IMR-90 (cell line): Measurements from ENCODE around the gene ZKSCAN7. TPM values are rescaled to one million over a fixed set of nuclear protein-coding genes. Genes with fewer than 3 reads are reported as not detected.

ENCODE experiments used
- ATAC-seq: fragments of 200-7000 bp; cut with Tn5 transposase; 2 replicates; pipeline ENCODE4 v1.9.1; 2020; ENCODE audit warnings: low read depth, mild to moderate bottlenecking, moderate library complexity
- BruUV-seq: library from RNA; stranded (reverse); fragments of 400-500 nt; replicated peaks from 2 replicates; lab custom pipeline; 2021; lab: Mats Ljungman, UMichigan
- CTCF ChIA-PET: fragments of 300-600 bp; formaldehyde crosslinking; extraction: SDS; loops from one replicate; lab custom pipeline; 2021; ENCODE audit warnings: antibody characterized with exemption; lab: Yijun Ruan, JAX
- POLR2A ChIA-PET: fragments of 300-600 bp; sonication (Branson Sonifier 250); formaldehyde crosslinking; loops from one replicate; lab custom pipeline; 2022; ENCODE audit warnings: antibody characterized with exemption; ENCODE audit not compliant: unreplicated experiment; lab: Charles Lee
- DNase-seq: peaks from one replicate; pipeline ENCODE4 v3.0.0; 2013
- H2AFZ ChIP-seq: replicated peaks from 2 replicates; pipeline ENCODE3; 2013; ENCODE audit warnings: low read length, mild to moderate bottlenecking; ENCODE audit not compliant: poor library complexity
- H2AK5ac ChIP-seq: 2 replicates; pipeline ENCODE4 v1.6.1; 2013; ENCODE audit warnings: low read depth, low read length, inconsistent platforms
- H2AK9ac ChIP-seq: replicated peaks from 2 replicates; pipeline ENCODE3; 2013; ENCODE audit warnings: mild to moderate bottlenecking, low read depth, low read length, moderate library complexity; ENCODE audit not compliant: poor library complexity
- H2BK120ac ChIP-seq: 2 replicates; pipeline ENCODE4 v1.6.1; 2013; ENCODE audit warnings: low read depth, low read length, inconsistent platforms
- H2BK15ac ChIP-seq: 3 replicates; pipeline ENCODE4 v1.6.1; 2013; ENCODE audit warnings: low read depth, low read length, inconsistent platforms
- H2BK20ac ChIP-seq: 2 replicates; pipeline ENCODE4 v1.6.1; 2013; ENCODE audit warnings: low read depth, mild to moderate bottlenecking, inconsistent platforms, low read length, moderate library complexity
- H2BK5ac ChIP-seq: 2 replicates; pipeline ENCODE4 v1.6.1; 2013; ENCODE audit warnings: mild to moderate bottlenecking, low read depth, low read length, inconsistent platforms; ENCODE audit not compliant: poor library complexity, severe bottlenecking
- H3K14ac ChIP-seq: replicated peaks from 2 replicates; pipeline ENCODE4 v1.6.1; 2013; ENCODE audit warnings: low read depth, low read length, inconsistent platforms
- H3K18ac ChIP-seq: 2 replicates; pipeline ENCODE4 v1.6.1; 2013; ENCODE audit warnings: low read depth, low read length, control low read depth
- H3K23ac ChIP-seq: 2 replicates; pipeline ENCODE4 v1.6.1; 2013; ENCODE audit warnings: low read depth, low read length, inconsistent platforms
- H3K27ac ChIP-seq: 2 replicates; pipeline ENCODE4 v1.5.1; 2013; ENCODE audit warnings: mild to moderate bottlenecking, control low read depth, low read length; ENCODE audit not compliant: insufficient read depth
- H3K27me3 ChIP-seq: 2 replicates; pipeline ENCODE4 v1.6.1; 2013; ENCODE audit warnings: low read length; ENCODE audit not compliant: control insufficient read depth, insufficient read depth
- H3K36me3 ChIP-seq: 2 replicates; pipeline ENCODE4 v1.6.1; 2013; ENCODE audit warnings: low read length, mixed read lengths; ENCODE audit not compliant: control insufficient read depth, insufficient read depth
- H3K4ac ChIP-seq: 2 replicates; pipeline ENCODE4 v1.6.1; 2013; ENCODE audit warnings: low read depth, low read length, inconsistent platforms
- H3K4me1 ChIP-seq: 2 replicates; pipeline ENCODE4 v1.6.1; 2013; ENCODE audit warnings: low read length, mixed read lengths; ENCODE audit not compliant: control insufficient read depth, insufficient read depth
- H3K4me2 ChIP-seq: 2 replicates; pipeline ENCODE4 v1.6.1; 2013; ENCODE audit warnings: low read depth, mild to moderate bottlenecking, control low read depth, low read length, moderate library complexity
- H3K4me3 ChIP-seq: 2 replicates; pipeline ENCODE4 v1.5.1; 2013; ENCODE audit warnings: low read depth, mild to moderate bottlenecking, control low read depth, low read length, moderate library complexity; ENCODE audit not compliant: insufficient read depth
- H3K56ac ChIP-seq: 2 replicates; pipeline ENCODE4 v1.6.1; 2013; ENCODE audit warnings: low read length, inconsistent platforms; ENCODE audit not compliant: insufficient read depth; ENCODE audit errors: extremely low read depth
- H3K79me1 ChIP-seq, 2 experiments: 2 replicates each; pipeline ENCODE4 v1.6.1; 2013; ENCODE audit warnings: low read length in 2 of 2, inconsistent platforms in 1 of 2, low read depth in 1 of 2
- H3K9ac ChIP-seq: 2 replicates; pipeline ENCODE4 v1.6.1; 2013; ENCODE audit warnings: low read depth, low read length, control low read depth
- H3K9me1 ChIP-seq: 2 replicates; pipeline ENCODE4 v1.6.1; 2013; ENCODE audit warnings: low read length, inconsistent platforms; ENCODE audit not compliant: insufficient read depth
- H3K9me3 ChIP-seq: 2 replicates; pipeline ENCODE4 v1.6.1; 2013; ENCODE audit warnings: low read length; ENCODE audit not compliant: control insufficient read depth, insufficient read depth
- H4K20me1 ChIP-seq: 2 replicates; pipeline ENCODE4 v1.6.1; 2013; ENCODE audit warnings: low read length, inconsistent platforms; ENCODE audit not compliant: insufficient read depth
- H4K5ac ChIP-seq: 2 replicates; pipeline ENCODE4 v1.6.1; 2013; ENCODE audit warnings: mild to moderate bottlenecking, low read depth, low read length, control low read depth
- H4K8ac ChIP-seq, 2 experiments: 2 replicates each; pipeline ENCODE4 v1.6.1; 2013; ENCODE audit warnings: low read depth in 2 of 2, low read length in 2 of 2, control low read depth in 1 of 2, inconsistent platforms in 1 of 2
- H4K91ac ChIP-seq: 2 replicates; pipeline ENCODE4 v1.6.1; 2013; ENCODE audit warnings: low read depth, low read length, inconsistent platforms; ENCODE audit not compliant: insufficient read depth
- CEBPB ChIP-seq: IDR thresholded peaks from 2 replicates; pipeline ENCODE4 v1.6.1; 2012; ENCODE audit warnings: low read depth, low read length, improper control_type of control experiment
- CTCF ChIP-seq: conservative IDR thresholded peaks from 2 replicates; pipeline ENCODE4 v1.5.1; 2012; ENCODE audit warnings: mild to moderate bottlenecking, low read depth, low read length, improper control_type of control experiment
- ELK1 ChIP-seq: fragments of 150-350 bp; IDR thresholded peaks from 2 replicates; pipeline ENCODE4 v1.6.1; 2016; ENCODE audit warnings: low read depth, mild to moderate bottlenecking, low read length, moderate library complexity, borderline replicate concordance
- MAZ ChIP-seq: IDR thresholded peaks from 2 replicates; pipeline ENCODE4 v1.6.1; 2012; ENCODE audit warnings: low read depth, mild to moderate bottlenecking, low read length, improper control_type of control experiment, moderate library complexity, borderline replicate concordance
- POLR2A ChIP-seq: IDR thresholded peaks from 2 replicates; pipeline ENCODE4 v1.6.1; 2012; ENCODE audit warnings: mild to moderate bottlenecking, low read depth, low read length
- RAD21 ChIP-seq: IDR thresholded peaks from 2 replicates; pipeline ENCODE4 v1.6.1; 2012; ENCODE audit warnings: low read length, improper control_type of control experiment
- RCOR1 ChIP-seq: IDR thresholded peaks from 2 replicates; pipeline ENCODE4 v1.6.1; 2012; ENCODE audit warnings: mild to moderate bottlenecking, low read length, improper control_type of control experiment; ENCODE audit not compliant: insufficient replicate concordance
- WGBS, 2 experiments: methylation state at CpG; one replicate each; pipeline versions ENCODE4 v1.1.5 to v1.1.7; 2013; ENCODE audit warnings: missing lambda C conversion rate in 2 of 2; ENCODE audit not compliant: insufficient read length in 1 of 2; ENCODE audit errors: extremely low coverage in 2 of 2; 5-methylcytosine and 5-hydroxymethylcytosine counted together
- dilution Hi-C: fragments of 300-500 bp; cut with HindIII; formaldehyde crosslinking; loops from one replicate; pipeline ENCODE4 v1.14.3; 2018; ENCODE audit warnings: low sequenced_read_pairs; ENCODE audit not compliant: unreplicated experiment
- in situ Hi-C: fragments of 300-500 bp; cut with MboI; formaldehyde crosslinking; loops from 3 replicates; pipeline ENCODE4 v1.14.3; 2019; ENCODE audit warnings: low sequenced_read_pairs, inconsistent platforms, mixed read lengths
- intact Hi-C: fragments of 100-400 bp; cut with micrococcal nuclease; formaldehyde crosslinking; loops from 2 replicates; pipeline ENCODE4 v1.10.0; 2022
- polyA plus RNA-seq, 3 experiments: library from polyadenylated mRNA; depleted of rRNA; stranded (reverse); fragments of >200 nt; gene quantifications; 2 replicates each; pipeline ENCODE4 v1.2.3, GENCODE V29; 2012; ENCODE audit warnings: low replicate concordance in 1 of 3
- total RNA-seq: library from RNA; depleted of rRNA; stranded (reverse); fragments of >200 nt; gene quantifications from 2 replicates; pipeline ENCODE4 v1.2.3, GENCODE V29; 2012

Gene ZKSCAN7
- total and polyA plus RNA-seq, 2 of the 4 experiments (the other 2 are of a cell fraction): 2.6 to 4.7 TPM

GRCh38 chr3:44522494-44522933, 32.5 kb upstream of the ZKSCAN7 start:
- no peak for DNase-seq

More at GRCh38 chr3:44522494-44522933, 32.5 kb upstream of the ZKSCAN7 start:
- no peak overlapping the region for H3K4me3 ChIP-seq
- H3K4me2 ChIP-seq: no peak overlapping the region
- no peak overlapping the region for H2AK9ac ChIP-seq
- no peak overlapping the region for H2AK5ac ChIP-seq
- POLR2A ChIA-PET: no interaction called here
- no peak overlapping the region for H2AFZ ChIP-seq
- BruUV-seq: no TSS peak
- peaks cover 5% of the 10 kb centered on the region for H3K27me3 ChIP-seq
- H4K8ac ChIP-seq: no peak overlapping the region
- in situ Hi-C loops: no loop called here
- H4K5ac ChIP-seq: no peak overlapping the region
- H3K4ac ChIP-seq: no peak overlapping the region
- H2BK15ac ChIP-seq: no peak overlapping the region
- no peak overlapping the region for H3K56ac ChIP-seq
- 11% methylated on average over 6 of the region's 7 CpGs; no CpG with 5 or more reads in 1 of the 2 experiments for WGBS, 2 experiments
- H3K36me3 ChIP-seq: no peaks in the 10 kb centered on the region
- H2BK120ac ChIP-seq: no peak overlapping the region
- CTCF ChIA-PET: no interaction called here
- no peak overlapping the region for H3K23ac ChIP-seq
- TF ChIP-seq ELK1: no peak
- TF ChIP-seq RAD21: no peak
- no peak for TF ChIP-seq POLR2A
- TF ChIP-seq MAZ: no peak
- TF ChIP-seq CEBPB: no peak
- TF ChIP-seq RCOR1: no peak
- no peak for TF ChIP-seq CTCF
- no peaks in the 10 kb centered on the region for H3K4me1 ChIP-seq
- H2BK20ac ChIP-seq: no peak overlapping the region
- no peak overlapping the region for H3K9ac ChIP-seq
- no peaks in the 10 kb centered on the region for H3K9me3 ChIP-seq
- no peak overlapping the region for H2BK5ac ChIP-seq
- H4K91ac ChIP-seq: no peak overlapping the region
- H3K18ac ChIP-seq: no peak overlapping the region
- dilution Hi-C loops: no loop called here
- no peak overlapping the region for H3K27ac ChIP-seq
- intact Hi-C loops: no loop called here
- H3K14ac ChIP-seq: no peak overlapping the region
- ATAC-seq: no peak
- no peaks in the 10 kb centered on the region for H3K79me1 ChIP-seq
- H3K9me1 ChIP-seq: no peaks in the 10 kb centered on the region
- H4K20me1 ChIP-seq: no peaks in the 10 kb centered on the region
